HL-60 (cell line): ENCODE data around the gene GOT1.

Experiments used
- CTCF ChIP-seq: IDR thresholded peaks from one replicate; pipeline ENCODE4 v1.5.1; 2011; ENCODE audit warnings: low read length, control low read depth, inconsistent platforms; ENCODE audit not compliant: insufficient read depth
- SPI1 ChIP-seq: IDR thresholded peaks from 2 replicates; pipeline ENCODE4 v1.6.1; 2012; ENCODE audit warnings: low read depth, mild to moderate bottlenecking, borderline replicate concordance

- TF ChIP-seq CTCF: no peak
- no peak for TF ChIP-seq SPI1
Measured at GRCh38 chr10:99451499-99451788, 21.0 kb upstream of the GOT1 start.
